Lower lobe of right lung (tissue), 2 donors: Measurements from ENCODE around the gene WDR72. TPM values are rescaled to one million over a fixed set of nuclear protein-coding genes. Genes with fewer than 3 reads are reported as not detected.

ENCODE experiments used
- ATAC-seq, 2 donors: fragments of 200-7000 bp; cut with Tn5 transposase; one replicate each; pipeline ENCODE4 v1.9.1; 2020 to 2022; ENCODE audit warnings: mild to moderate bottlenecking in 2 of 2, moderate library complexity in 2 of 2
- DNase-seq: peaks from one replicate; pipeline ENCODE4 v3.0.0-alpha.2; 2020
- H3K27ac ChIP-seq: fragments of 200-600 bp; one replicate; pipeline ENCODE4 v1.8.0; 2022
- H3K27me3 ChIP-seq: fragments of 200-600 bp; one replicate; pipeline ENCODE4 v1.8.0; 2022; ENCODE audit warnings: low read depth
- H3K36me3 ChIP-seq: fragments of 200-600 bp; one replicate; pipeline ENCODE4 v1.8.0; 2022; ENCODE audit warnings: mild to moderate bottlenecking
- H3K4me1 ChIP-seq: fragments of 200-600 bp; one replicate; pipeline ENCODE4 v1.8.0; 2022
- H3K4me3 ChIP-seq: fragments of 200-600 bp; one replicate; pipeline ENCODE4 v1.8.0; 2022; ENCODE audit warnings: mild to moderate bottlenecking
- H3K9me3 ChIP-seq: fragments of 200-600 bp; one replicate; pipeline ENCODE4 v1.8.0; 2022
- CTCF ChIP-seq: fragments of 200-600 bp; IDR thresholded peaks from one replicate; pipeline ENCODE4 v1.8.0; 2022; ENCODE audit warnings: antibody characterized with exemption, mild to moderate bottlenecking
- intact Hi-C: fragments of 100-400 bp; cut with DNase I; formaldehyde crosslinking; loops from one replicate; pipeline ENCODE4 v1.11.0; 2022
- total RNA-seq: library from RNA; stranded (reverse); fragmentation: NEBNext Ultra II Directional; extraction: Animal tissue kit (Norgen Biotek cat#: 25700); gene quantifications from one replicate; pipeline ENCODE4 v1.2.1, GENCODE V29; 2021
- donor health status: DM: no; HTN: yes; CAD: no; lungs with severe emphysema.

Gene WDR72
- total RNA-seq, 1 donor from 2014 or later, result 1.5 TPM

- no peak for ATAC-seq
- TF ChIP-seq CTCF, result no peak
- no peaks in the 10 kb centered on the region for H3K9me3 ChIP-seq
- no peaks in the 10 kb centered on the region for H3K27me3 ChIP-seq
- H3K4me1 ChIP-seq, result no peaks in the 10 kb centered on the region
- H3K36me3 ChIP-seq, result no peaks in the 10 kb centered on the region
- H3K27ac ChIP-seq, result no peak overlapping the region
- intact Hi-C loops, result no loop called here
- no peak overlapping the region for H3K4me3 ChIP-seq
- DNase-seq, result no peak
These were observed 195.8 kb downstream of the WDR72 start for GRCh38 chr15:53563627-53564026.

- Histone ChIP-seq H3K9me3 (no peaks in the 10 kb centered on the region), H3K27me3 (no peaks in the 10 kb centered on the region), H3K27ac (no peak overlapping the region), H3K36me3 (no peaks in the 10 kb centered on the region), H3K4me1 (no peaks in the 10 kb centered on the region), H3K4me3 (no peak overlapping the region)
- DNase-seq (no peak), ATAC-seq (peak in 1 of 2 donors; percentile 53)
- intact Hi-C loops, result no loop called here
- TF ChIP-seq CTCF, result no peak
These were observed 199.8 kb downstream of the WDR72 start for GRCh38 chr15:53559364-53560277.

GRCh38 chr15:53558384-53558783 lies 201.1 kb downstream of the WDR72 start:
- no peaks in the 10 kb centered on the region for H3K36me3 ChIP-seq
- DNase-seq (no peak), ATAC-seq (no peak)
- TF ChIP-seq CTCF, result no peak
- no peak overlapping the region for H3K4me3 ChIP-seq
- no peaks in the 10 kb centered on the region for H3K9me3 ChIP-seq
- no peaks in the 10 kb centered on the region for H3K27me3 ChIP-seq
- H3K27ac ChIP-seq, result no peak overlapping the region
- intact Hi-C loops, result no loop called here
- H3K4me1 ChIP-seq, result no peaks in the 10 kb centered on the region

- intact Hi-C loops, result no loop called here
- Histone ChIP-seq H3K4me1 (no peaks in the 10 kb centered on the region), H3K27ac (no peak overlapping the region), H3K9me3 (no peaks in the 10 kb centered on the region), H3K36me3 (no peaks in the 10 kb centered on the region), H3K4me3 (no peak overlapping the region), H3K27me3 (no peaks in the 10 kb centered on the region)
- no peak for TF ChIP-seq CTCF
- ATAC-seq, result no peak
- DNase-seq, result no peak
These were observed 204.2 kb downstream of the WDR72 start for GRCh38 chr15:53555226-53555625.

GRCh38 chr15:53549697-53550305 lies 209.7 kb downstream of the WDR72 start:
- no peak for TF ChIP-seq CTCF
- Histone ChIP-seq H3K27me3 (no peaks in the 10 kb centered on the region), H3K4me3 (no peak overlapping the region), H3K27ac (no peak overlapping the region), H3K9me3 (no peaks in the 10 kb centered on the region), H3K36me3 (no peaks in the 10 kb centered on the region), H3K4me1 (no peaks in the 10 kb centered on the region)
- no peak for DNase-seq
- intact Hi-C loops, result no loop called here
- ATAC-seq, result peak; percentile 50 to 76
